Measurements from ENCODE around the gene SPATS1.

SPATS1 gene

DNA sequence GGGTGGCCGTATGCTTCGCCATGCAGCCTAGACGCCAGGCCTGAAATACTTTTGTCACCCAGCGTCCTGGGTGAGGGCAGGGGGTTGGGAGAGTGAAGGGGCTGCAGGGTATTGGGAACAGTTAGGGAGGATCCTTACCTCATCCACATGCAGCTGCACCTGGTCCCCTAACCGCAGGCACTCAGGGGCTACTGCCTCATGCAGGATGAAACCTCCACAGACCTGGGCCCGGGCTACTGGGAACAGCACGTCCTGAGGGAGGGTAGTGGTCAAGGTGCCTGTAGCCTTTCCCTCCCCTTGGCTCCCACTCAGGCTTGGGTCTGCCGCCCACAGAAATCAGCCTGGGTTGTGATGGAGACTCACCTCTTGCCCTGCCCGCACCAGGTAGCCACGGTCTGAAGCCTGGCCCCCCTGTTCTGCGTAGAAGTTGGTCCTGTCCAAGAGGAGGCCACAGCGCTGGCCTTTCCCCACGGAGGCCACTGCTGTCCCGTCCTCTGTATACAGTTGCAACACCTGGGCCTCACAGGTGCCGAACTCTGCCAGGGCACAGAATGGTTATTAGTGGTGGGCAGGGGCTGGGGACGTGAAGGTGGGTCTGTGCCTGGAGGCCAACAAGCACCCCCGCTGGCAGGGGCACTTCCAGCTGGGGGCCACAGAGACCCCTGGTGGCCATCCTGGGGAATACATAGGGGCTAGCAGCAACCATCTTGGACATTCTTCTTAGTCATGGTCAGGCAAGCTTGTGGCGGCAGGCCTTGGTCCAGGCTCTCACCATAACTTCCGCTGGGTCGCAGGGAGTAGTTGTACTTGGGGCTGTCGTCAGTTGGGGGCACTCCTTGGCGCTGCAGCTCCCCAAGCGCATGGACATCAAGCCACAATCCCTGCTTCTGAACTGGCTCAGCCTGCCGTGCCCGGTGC is 37.9 kb upstream of the SPATS1 start:
- in situ Hi-C loops (cut with MboI; ENCODE audit: low sequenced_read_pairs, unreplicated experiment): no loop called here
- peak; percentile 73 for TF ChIP-seq CTCF (IDR thresholded peaks at IDR 0.05; ENCODE audit: borderline replicate concordance, control extremely low read depth, extremely low read depth, insufficient read depth, missing control alignments)
- peak; percentile 82 for DNase-seq (ENCODE audit: low spot score)

GRCh38 chr6:44305200-44305725 is 37.2 kb upstream of the SPATS1 start:
- TF ChIP-seq CTCF (IDR thresholded peaks at IDR 0.05; ENCODE audit: borderline replicate concordance, control extremely low read depth, extremely low read depth, insufficient read depth, missing control alignments): no peak
- in situ Hi-C loops (cut with MboI; ENCODE audit: low sequenced_read_pairs, unreplicated experiment): no loop called here
- peak; percentile 14 for DNase-seq (ENCODE audit: low spot score)

DNA sequence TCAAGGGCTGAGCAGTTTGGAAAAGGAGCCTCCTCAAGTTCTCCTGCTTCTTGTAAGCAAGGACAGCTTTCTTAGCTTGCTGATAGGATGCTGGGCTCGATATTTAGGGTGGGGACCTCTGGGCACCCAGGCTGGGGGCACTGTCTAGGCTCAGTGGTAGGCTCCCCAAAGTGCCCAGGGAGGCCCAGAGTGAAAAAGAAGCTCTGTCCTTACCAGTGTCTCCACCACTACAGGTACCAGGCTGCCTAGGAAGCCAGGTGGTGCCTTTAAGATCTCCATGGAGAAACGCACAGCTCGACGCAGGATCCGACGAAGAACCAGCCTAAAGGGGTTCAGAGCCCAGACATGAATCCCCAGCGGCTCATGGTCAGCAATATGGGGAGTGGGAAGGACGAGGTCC is 35.7 kb upstream of the SPATS1 start:
- no peak for TF ChIP-seq CTCF (IDR thresholded peaks at IDR 0.05; ENCODE audit: borderline replicate concordance, control extremely low read depth, extremely low read depth, insufficient read depth, missing control alignments)
- in situ Hi-C loops (cut with MboI; ENCODE audit: low sequenced_read_pairs, unreplicated experiment): no loop called here
- peak; percentile 9 for DNase-seq (ENCODE audit: low spot score)

- TF ChIP-seq CTCF (IDR thresholded peaks at IDR 0.05; ENCODE audit: borderline replicate concordance, control extremely low read depth, extremely low read depth, insufficient read depth, missing control alignments): no peak
- DNase-seq (ENCODE audit: low spot score): no peak
- in situ Hi-C loops (cut with MboI; ENCODE audit: low sequenced_read_pairs, unreplicated experiment): no loop called here
Measured at GRCh38 chr6:44307217-44307616, 35.2 kb upstream of the SPATS1 start.

DNA sequence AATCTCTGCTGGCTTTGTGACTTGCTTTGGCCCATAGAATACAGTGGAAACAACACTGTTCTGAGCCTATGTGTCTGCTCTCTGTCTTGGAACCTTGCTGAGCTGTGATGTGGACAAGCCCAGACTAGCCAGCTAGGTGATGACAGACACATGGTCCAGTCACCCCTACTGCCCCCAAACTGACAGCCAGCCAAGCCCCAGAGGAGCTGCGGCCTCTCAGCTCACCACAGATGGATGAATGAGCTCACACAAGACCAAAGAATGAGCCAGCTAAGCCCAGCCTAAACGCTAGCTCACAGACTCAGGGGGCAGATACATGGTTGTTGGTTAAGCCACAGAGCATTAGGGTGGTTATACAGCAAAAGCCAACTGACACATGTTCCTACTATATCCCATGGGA is 33.4 kb upstream of the SPATS1 start:
- no peak for DNase-seq (ENCODE audit: low spot score)
- TF ChIP-seq CTCF (IDR thresholded peaks at IDR 0.05; ENCODE audit: borderline replicate concordance, control extremely low read depth, extremely low read depth, insufficient read depth, missing control alignments): no peak
- in situ Hi-C loops (cut with MboI; ENCODE audit: low sequenced_read_pairs, unreplicated experiment): no loop called here

DNA sequence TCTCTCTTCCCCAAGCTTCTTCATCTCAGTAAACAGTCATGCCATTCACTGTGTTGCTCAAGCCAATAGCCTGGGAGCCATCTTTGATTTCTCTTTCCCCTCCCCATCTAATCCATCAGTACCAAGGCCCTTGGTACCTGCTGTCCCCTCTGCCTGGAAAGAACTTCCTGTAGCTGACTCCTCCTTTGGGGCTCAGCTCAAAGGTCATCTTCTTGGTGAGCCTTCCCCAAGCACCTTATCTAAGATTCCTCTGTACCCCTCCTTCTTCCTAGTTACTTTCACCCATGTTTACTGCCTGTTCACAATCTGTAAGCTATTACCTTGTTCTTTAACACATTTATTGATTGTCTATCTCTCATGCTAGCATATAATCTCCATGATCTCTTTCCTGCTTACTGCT is 32.8 kb upstream of the SPATS1 start:
- TF ChIP-seq CTCF (IDR thresholded peaks at IDR 0.05; ENCODE audit: borderline replicate concordance, control extremely low read depth, extremely low read depth, insufficient read depth, missing control alignments): no peak
- DNase-seq (ENCODE audit: low spot score): no peak
- in situ Hi-C loops (cut with MboI; ENCODE audit: low sequenced_read_pairs, unreplicated experiment): no loop called here
